ENCODE results near the gene IGF2BP3. TPM values are rescaled to one million over a fixed set of nuclear protein-coding genes. Genes with fewer than 3 reads are reported as not detected.

Gene IGF2BP3
- total RNA-seq, 1 donor from 2014 or later: not detected

GRCh38 chr7:23299770-23300300 lies 170.5 kb downstream of the IGF2BP3 start:
- Histone ChIP-seq H3K27me3 (no peaks in the 10 kb centered on the region), H3K4me1 (peaks cover 8 to 17% of the 10 kb centered on the region in 2 donors), H3K4me3 (peak overlapping the region; percentile 78 to 91), H3K9me3 (no peaks in the 10 kb centered on the region), H3K36me3 (peaks cover 11 to 13% of the 10 kb centered on the region in 2 donors), H3K27ac (peak overlapping the region; percentile 75 to 79)
- intact Hi-C loops (cut with DNase I): loop anchor here (2.0 to 10.0 kb wide), 5 partner anchors 232 to 1873 kb away; partner anchors contain the start of genes CCDC126, IL6 and TRA2A
- TF ChIP-seq, protein P1, sequence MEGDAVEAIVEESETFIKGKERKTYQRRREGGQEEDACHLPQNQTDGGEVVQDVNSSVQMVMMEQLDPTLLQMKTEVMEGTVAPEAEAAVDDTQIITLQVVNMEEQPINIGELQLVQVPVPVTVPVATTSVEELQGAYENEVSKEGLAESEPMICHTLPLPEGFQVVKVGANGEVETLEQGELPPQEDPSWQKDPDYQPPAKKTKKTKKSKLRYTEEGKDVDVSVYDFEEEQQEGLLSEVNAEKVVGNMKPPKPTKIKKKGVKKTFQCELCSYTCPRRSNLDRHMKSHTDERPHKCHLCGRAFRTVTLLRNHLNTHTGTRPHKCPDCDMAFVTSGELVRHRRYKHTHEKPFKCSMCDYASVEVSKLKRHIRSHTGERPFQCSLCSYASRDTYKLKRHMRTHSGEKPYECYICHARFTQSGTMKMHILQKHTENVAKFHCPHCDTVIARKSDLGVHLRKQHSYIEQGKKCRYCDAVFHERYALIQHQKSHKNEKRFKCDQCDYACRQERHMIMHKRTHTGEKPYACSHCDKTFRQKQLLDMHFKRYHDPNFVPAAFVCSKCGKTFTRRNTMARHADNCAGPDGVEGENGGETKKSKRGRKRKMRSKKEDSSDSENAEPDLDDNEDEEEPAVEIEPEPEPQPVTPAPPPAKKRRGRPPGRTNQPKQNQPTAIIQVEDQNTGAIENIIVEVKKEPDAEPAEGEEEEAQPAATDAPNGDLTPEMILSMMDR (IDR thresholded peaks at IDR 0.05): no peak
- no peak for DNase-seq (ENCODE audit: low spot score in 2 of 2)

- Histone ChIP-seq H3K27me3 (no peaks in the 10 kb centered on the region), H3K36me3 (peaks cover 8 to 13% of the 10 kb centered on the region in 2 donors), H3K27ac (peak within 1 kb of the TSS; percentile 75 to 79), H3K4me3 (peak within 1 kb of the TSS; percentile 78 to 91), H3K9me3 (no peaks in the 10 kb centered on the region), H3K4me1 (peaks cover 8 to 17% of the 10 kb centered on the region in 2 donors)
- intact Hi-C loops (cut with DNase I): loop anchor here (1.0 to 10.0 kb wide), 6 partner anchors 118 to 1872 kb away; partner anchors contain the start of genes CCDC126, IL6 and TRA2A
- DNase-seq (ENCODE audit: low spot score in 2 of 2): peak; percentile 79 to 99
- TF ChIP-seq, protein P1 (IDR thresholded peaks at IDR 0.05): no peak
Measured at GRCh38 chr7:23298885-23299769, 171.2 kb downstream of the IGF2BP3 start, which contains the start of gene MALSU1. TSS of gene MALSU1 (plus strand) at chr7:23299339. CDS start at chr7:23299353, 14 bp downstream.

DNA sequence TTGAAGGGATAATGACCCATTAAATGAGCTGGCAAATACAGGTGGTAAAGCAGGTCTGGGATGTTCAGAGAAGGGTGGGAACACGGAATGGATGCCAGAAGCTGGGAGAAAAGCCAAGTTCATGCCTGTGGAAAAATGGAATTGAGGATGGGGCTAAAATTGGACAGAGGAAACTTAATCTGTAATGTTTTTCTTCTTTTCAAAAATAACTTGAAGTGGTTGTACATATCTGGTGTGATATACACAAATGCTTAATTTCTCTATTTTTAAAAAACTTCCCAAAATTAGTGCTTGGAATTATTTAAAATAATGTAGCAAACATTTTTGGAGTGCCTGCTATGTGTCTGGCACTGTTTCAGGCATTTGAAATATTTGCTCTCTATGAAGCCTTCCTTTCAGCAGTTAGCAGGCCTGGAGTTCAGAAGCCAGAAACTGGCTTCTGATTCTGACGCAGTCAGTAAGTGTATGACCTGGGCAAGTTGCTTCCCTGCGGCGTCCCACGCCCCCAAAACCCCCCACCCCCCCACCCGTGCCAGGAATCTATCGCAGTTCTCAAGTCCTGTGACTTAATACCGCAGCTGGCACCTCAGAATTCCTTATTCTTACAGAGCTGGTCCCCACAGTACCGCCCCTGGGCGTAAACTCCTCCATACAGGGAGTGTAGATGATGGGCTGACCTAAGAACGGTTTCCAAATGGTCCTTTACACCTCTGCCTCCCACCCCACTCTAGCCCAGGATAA lies 172.0 kb downstream of the IGF2BP3 start:
- intact Hi-C loops (cut with DNase I): loop anchor here (1.0 to 10.0 kb wide), 6 partner anchors 117 to 1872 kb away; partner anchors contain the start of genes CCDC126, IL6 and TRA2A
- H3K36me3 ChIP-seq: peaks cover 7 to 12% of the 10 kb centered on the region in 2 donors
- H3K4me1 ChIP-seq: peaks cover 8 to 17% of the 10 kb centered on the region in 2 donors
- TF ChIP-seq, protein P1 (IDR thresholded peaks at IDR 0.05): no peak
- H3K4me3 ChIP-seq: peak overlapping the region; percentile 78 to 91
- peak overlapping the region; percentile 75 to 79 for H3K27ac ChIP-seq
- no peaks in the 10 kb centered on the region for H3K27me3 ChIP-seq
- no peaks in the 10 kb centered on the region for H3K9me3 ChIP-seq
- DNase-seq (ENCODE audit: low spot score in 2 of 2): no peak

GRCh38 chr7:23295401-23295697 lies 174.9 kb downstream of the IGF2BP3 start:
- H3K27me3 ChIP-seq: no peaks in the 10 kb centered on the region
- no peaks in the 10 kb centered on the region for H3K9me3 ChIP-seq
- DNase-seq (ENCODE audit: low spot score in 2 of 2): no peak
- no peak overlapping the region for H3K4me3 ChIP-seq
- no peak overlapping the region for H3K27ac ChIP-seq
- peaks cover 0 to 6% of the 10 kb centered on the region in 2 donors for H3K4me1 ChIP-seq
- intact Hi-C loops (cut with DNase I): loop anchor here (5.0 to 10.0 kb wide), 4 partner anchors 237 to 571 kb away; partner anchors contain the start of genes CCDC126, IL6 and TRA2A
- no peaks in the 10 kb centered on the region for H3K36me3 ChIP-seq
- TF ChIP-seq, protein P1 (IDR thresholded peaks at IDR 0.05): no peak

Measured in ascending aorta (tissue), 2 donors.